HTERT RPE-1 (cell line): ENCODE results near the gene AMPD2.
"Not testable (repeated sequence)": the region's sequence is repeated elsewhere in the genome, so short reads cannot be mapped to it uniquely, and the experiment has no call there.

Experiments used
- in situ Hi-C: fragments of 300-500 bp; cut with MboI; formaldehyde crosslinking; loops from 4 replicates; pipeline ENCODE4 v1.14.3; 2020; ENCODE audit warnings: low sequenced_read_pairs

Gene AMPD2

DNA sequence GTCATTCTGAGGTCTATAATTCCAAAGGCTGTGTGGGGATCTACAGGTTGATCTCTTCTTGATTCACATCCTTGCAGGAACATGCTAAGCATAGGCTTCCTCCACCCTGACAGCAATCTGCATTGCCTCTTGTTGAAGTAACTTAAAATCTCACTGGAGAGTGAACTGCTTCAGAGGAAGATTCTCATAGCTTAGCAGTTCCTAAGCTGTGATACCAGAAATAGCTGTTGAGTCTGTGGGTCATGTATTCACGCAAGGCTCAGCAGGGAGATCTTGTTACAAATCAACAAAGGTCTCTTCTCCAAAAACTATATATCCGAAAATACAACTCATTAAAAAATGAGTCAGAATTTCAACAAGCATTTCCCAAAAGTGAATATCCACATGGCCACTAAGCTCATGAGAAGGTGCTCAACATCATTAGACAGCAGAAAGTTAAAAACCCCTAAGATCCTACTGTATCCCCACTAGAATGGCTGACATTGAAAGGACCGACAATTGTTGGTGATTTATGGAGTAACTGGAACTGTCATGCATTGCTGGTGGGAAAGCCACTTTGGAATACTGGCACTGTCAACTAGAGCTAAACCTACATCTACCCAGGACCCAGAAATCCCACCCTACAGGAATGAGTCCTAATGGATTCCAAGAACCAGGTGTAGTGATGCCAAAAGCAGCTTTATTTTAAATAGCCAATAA, 57.2 kb downstream of the AMPD2 start:
- in situ Hi-C loops, result not testable (repeated sequence)

GRCh38 chr1:109677459-109677858, 57.8 kb downstream of the AMPD2 start:
- in situ Hi-C loops, result no loop called here

DNA sequence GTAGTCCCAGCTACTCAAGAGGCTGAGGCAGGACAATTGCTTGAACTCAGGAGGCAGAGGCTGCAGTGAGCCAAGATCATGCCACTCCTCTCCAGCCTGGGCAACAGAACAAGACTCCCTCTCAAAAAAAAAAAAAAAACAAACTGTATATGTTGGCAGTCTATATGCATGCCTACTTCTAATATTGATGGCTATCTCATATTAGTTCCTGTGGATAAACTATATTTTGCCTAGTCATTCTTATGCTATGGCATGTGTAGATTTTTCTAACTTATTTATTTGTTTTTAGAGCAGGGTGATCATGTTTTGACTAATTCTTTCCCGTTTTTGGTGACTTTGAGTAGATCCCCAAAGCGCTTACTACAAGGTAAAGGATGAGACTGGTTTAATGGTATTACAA, 59.0 kb downstream of the AMPD2 start:
- in situ Hi-C loops, result not testable (repeated sequence)
